GM19023 (cell line): ENCODE measurements around the gene SMC1B.

Experiments
- ATAC-seq: cut with Tn5 transposase; IDR thresholded peaks from one replicate; pipeline ENCODE4 v1.9.1; 2021; ENCODE audit warnings: mild to moderate bottlenecking, moderate library complexity; ENCODE audit not compliant: unreplicated experiment

Gene SMC1B

GRCh38 chr22:45324311-45324711, 89.1 kb downstream of the SMC1B start:
- ATAC-seq = no peak

DNA sequence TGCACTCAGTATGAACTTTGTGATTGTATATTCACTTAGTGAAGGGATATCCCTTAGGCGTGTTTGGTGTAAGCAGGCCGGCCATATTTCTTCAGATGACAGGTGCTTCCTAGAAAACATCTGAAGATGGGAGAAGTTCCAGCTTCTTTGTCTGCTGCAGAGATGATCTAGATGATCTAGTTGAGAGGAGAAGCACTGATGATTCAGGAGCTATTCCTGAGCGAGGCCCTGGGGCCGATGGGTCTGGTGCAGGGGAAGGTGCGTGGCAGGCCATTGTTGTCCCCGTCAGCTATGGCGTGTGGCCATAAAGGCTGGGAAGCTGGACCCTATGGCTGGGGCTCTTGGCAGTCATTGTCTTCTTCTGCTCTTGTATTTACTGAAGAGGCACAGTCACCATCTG, 89.7 kb downstream of the SMC1B start:
- no peak for ATAC-seq

GRCh38 chr22:45322873-45323525, 90.4 kb downstream of the SMC1B start:
- no peak for ATAC-seq

DNA sequence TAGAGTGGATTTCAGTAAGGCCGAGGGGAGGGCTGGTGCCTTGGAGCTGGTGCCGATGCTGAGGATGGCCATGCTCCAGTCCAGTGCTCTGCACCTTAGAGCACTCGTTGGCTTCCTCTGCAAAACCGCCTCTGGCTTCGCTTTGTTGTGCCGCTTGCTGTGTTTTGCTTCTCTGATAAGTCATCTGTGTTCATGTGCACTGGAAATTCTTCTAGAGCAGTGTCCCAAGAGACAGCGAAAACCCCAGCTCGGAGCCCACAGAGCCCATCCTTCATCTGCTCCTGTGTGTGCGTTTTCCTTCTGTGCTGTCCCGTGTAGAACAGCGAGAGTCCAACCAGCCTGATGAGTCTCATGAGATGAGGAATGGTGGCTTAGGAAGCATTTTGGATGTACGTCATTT, 91.6 kb downstream of the SMC1B start:
- ATAC-seq = no peak

- ATAC-seq = no peak
These were observed 92.9 kb downstream of the SMC1B start for GRCh38 chr22:45320357-45320976.

GRCh38 chr22:45319324-45319685, 94.1 kb downstream of the SMC1B start:
- no peak for ATAC-seq

- ATAC-seq = no peak
These were observed 94.7 kb downstream of the SMC1B start for GRCh38 chr22:45318558-45319323.

DNA sequence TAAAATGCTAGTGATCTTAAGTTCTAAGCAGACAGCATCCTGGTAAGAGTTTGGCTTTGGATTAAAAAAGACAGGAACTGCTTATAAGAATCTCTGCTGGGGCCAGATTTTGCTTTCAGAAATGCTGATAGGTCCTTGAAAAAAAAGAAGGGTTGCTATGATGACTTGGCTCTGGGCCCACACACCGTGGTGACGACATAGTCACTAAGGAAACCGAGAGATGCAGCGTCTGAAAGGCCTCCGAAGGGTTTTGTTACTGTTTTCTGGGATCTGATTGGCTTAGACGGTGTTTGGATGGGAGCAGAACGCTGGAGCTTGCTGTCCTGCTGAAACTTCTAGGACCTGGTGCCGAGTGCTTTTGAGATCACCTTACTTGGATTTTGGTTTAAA, 95.2 kb downstream of the SMC1B start:
- no peak for ATAC-seq

GRCh38 chr22:45317551-45318167, 95.7 kb downstream of the SMC1B start:
- no peak for ATAC-seq

DNA sequence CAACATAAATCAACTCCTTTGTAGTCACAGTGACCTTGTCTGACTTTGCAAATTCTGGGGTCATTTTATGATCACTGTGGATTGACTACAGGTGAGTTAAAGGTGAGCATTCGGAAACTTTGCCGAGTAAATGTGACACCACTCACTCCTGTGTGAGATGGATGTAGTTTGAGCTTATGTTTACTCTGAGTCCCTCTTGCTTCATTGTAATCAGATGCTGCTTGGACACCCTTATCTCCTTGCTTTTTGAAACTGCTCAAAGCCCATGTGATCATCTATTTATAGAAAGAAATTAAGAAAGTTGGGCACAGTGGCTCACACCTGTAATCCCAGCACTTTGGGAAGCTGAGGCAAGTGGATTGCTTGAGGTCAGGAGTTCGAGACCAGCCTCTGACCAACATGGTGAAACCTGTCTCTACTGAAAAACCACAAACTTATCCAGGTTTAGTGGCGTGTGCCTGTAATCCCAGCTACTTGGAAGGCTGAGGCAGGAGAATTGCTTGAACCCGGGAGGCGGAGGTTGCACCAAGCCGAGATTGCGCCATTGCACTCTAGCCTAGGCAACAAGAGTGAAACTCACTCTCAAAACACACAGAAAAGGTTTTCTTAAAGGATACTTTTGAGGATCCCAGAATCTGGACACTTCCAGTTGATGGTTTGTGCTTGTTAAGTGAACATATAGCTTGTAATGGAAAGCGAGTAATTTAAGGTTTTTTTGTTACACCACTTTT, 96.4 kb downstream of the SMC1B start:
- ATAC-seq = no peak

DNA sequence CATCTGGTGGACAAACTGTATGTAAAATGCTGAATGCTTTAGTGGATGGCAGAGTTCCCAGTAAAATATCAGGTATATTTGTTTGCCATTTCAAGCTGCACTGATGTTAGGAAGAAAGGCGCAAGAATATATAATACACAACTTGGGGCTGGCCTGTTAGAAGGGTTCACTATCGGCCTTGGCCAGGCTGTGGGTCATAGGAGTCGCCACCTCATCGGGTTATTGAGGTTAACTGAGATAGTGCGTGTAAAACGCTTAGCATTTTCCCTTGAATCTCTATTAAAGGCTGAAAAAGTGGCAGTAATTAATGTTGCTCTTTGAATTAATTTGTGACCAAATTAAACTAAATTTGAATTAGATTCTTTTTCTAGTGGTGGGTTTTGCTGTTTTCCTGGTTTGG, 98.6 kb downstream of the SMC1B start:
- no peak for ATAC-seq

DNA sequence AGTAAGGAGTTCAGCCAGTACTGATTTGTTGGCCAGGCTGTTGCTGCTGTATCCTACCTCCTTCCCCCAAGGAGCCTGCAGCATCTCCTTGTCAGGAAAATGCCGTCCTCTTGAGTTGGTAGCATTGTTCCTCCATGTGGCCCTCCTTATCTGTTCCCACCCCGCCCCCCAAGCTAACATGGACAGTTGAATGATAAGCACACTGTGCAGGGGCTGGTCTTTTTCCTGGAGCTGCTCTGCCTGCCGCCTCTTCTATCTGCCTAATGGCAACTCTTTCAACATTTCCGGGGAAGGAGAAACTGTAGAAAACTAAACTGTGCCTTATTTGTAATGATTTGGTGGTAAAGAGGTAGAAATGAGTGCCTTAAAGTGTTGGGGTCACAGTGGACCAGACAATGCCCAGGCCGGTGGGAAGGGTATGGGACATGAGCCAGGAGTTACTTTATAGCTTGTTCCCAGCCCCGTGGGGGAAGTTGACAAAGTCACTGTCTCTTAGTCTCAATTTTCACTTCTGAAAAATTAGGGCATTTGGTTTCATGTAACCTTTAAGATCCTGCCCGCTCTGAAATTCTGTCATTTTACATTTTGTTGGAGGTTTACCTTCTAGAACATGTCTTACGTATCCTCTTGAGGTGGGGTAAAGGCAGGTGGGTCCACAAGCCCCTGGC, 99.2 kb downstream of the SMC1B start:
- no peak for ATAC-seq

- no peak for ATAC-seq
These were observed 100.5 kb downstream of the SMC1B start for GRCh38 chr22:45312856-45313255.

- no peak for ATAC-seq
These were observed 101.0 kb downstream of the SMC1B start for GRCh38 chr22:45312415-45312814.

GRCh38 chr22:45310977-45311531, 102.3 kb downstream of the SMC1B start:
- no peak for ATAC-seq

- no peak for ATAC-seq
These were observed 102.9 kb downstream of the SMC1B start for GRCh38 chr22:45310331-45310976.

GRCh38 chr22:45309422-45310227, 103.8 kb downstream of the SMC1B start, which contains the start of gene FAM118A:
Gene FAM118A (plus strand): TSS chr22:45309934. CDS start chr22:45322380, 12,446 bp downstream.
- ATAC-seq = peak; percentile 83

GRCh38 chr22:45308957-45309421, 104.4 kb downstream of the SMC1B start:
- ATAC-seq = no peak
